PC-9 (cell line): ENCODE measurements around the gene NF2. TPM values are rescaled to one million over a fixed set of nuclear protein-coding genes. Genes with fewer than 3 reads are reported as not detected.

Source experiments
- BruUV-seq: library from RNA; stranded (reverse); fragments of 400-500 nt; replicated peaks from 2 replicates; lab custom pipeline; 2021; lab: Mats Ljungman, UMichigan
- CTCF ChIA-PET: fragments of 300-600 bp; sonication (Branson Sonifier 250); formaldehyde crosslinking; loops from one replicate; lab custom pipeline; 2022; ENCODE audit warnings: antibody characterized with exemption; lab: Charles Lee
- POLR2A ChIA-PET: fragments of 300-600 bp; sonication (Branson Sonifier 250); formaldehyde crosslinking; loops from one replicate; lab custom pipeline; 2022; ENCODE audit warnings: antibody characterized with exemption; ENCODE audit not compliant: unreplicated experiment; lab: Charles Lee
- DNase-seq, 2 experiments: peaks; one replicate each; pipeline versions ENCODE4 v3.0.0 to v3.0.0-alpha.2; 2015 to 2022; ENCODE audit warnings: mixed read lengths in 1 of 2
- H2AFZ ChIP-seq: fragments of 200-600 bp; sonication (generic); 2 replicates; pipeline ENCODE4 v1.8.1; 2017; ENCODE audit warnings: antibody characterized with exemption
- H3F3A ChIP-seq: fragments of 200-600 bp; sonication (generic); 2 replicates; pipeline ENCODE4 v1.8.1; 2017; ENCODE audit warnings: antibody characterized with exemption, mild to moderate bottlenecking, low read depth; ENCODE audit not compliant: insufficient read depth
- H3K27ac ChIP-seq: fragments of 200-600 bp; sonication (generic); 2 replicates; pipeline ENCODE4 v1.6.1; 2016; ENCODE audit warnings: mixed run types
- H3K27me3 ChIP-seq: fragments of 200-600 bp; sonication (generic); 2 replicates; pipeline ENCODE4 v1.6.1; 2016; ENCODE audit warnings: low read depth, mixed run types; ENCODE audit not compliant: insufficient read depth
- H3K36me3 ChIP-seq: fragments of 200-600 bp; sonication (generic); 2 replicates; pipeline ENCODE4 v1.6.1; 2016; ENCODE audit warnings: low read depth, mixed run types
- H3K4me1 ChIP-seq: fragments of 200-600 bp; sonication (generic); replicated peaks from 2 replicates; pipeline ENCODE4 v1.6.1; 2016; ENCODE audit warnings: mixed run types; ENCODE audit not compliant: insufficient read depth
- H3K4me2 ChIP-seq: fragments of 200-600 bp; sonication (generic); 2 replicates; pipeline ENCODE4 v1.6.1; 2017; ENCODE audit warnings: mixed run types
- H3K4me3 ChIP-seq: fragments of 200-600 bp; sonication (generic); 2 replicates; pipeline ENCODE4 v1.6.1; 2016; ENCODE audit warnings: mixed run types
- H3K79me2 ChIP-seq: fragments of 200-600 bp; sonication (generic); 2 replicates; pipeline ENCODE4 v1.6.1; 2017; ENCODE audit warnings: low read depth, mixed run types
- H3K9me2 ChIP-seq: fragments of 200-600 bp; sonication (generic); 2 replicates; pipeline ENCODE4 v1.8.1; 2017; ENCODE audit warnings: mild to moderate bottlenecking; ENCODE audit not compliant: insufficient read depth
- H3K9me3 ChIP-seq: fragments of 200-600 bp; sonication (generic); 2 replicates; pipeline ENCODE4 v1.8.1; 2016; ENCODE audit warnings: low read depth; ENCODE audit not compliant: insufficient read depth
- H4K20me1 ChIP-seq: fragments of 200-600 bp; sonication (generic); 2 replicates; pipeline ENCODE4 v1.8.1; 2017; ENCODE audit not compliant: insufficient read depth
- CTCF ChIP-seq: fragments of 200-600 bp; sonication (generic); conservative IDR thresholded peaks from 2 replicates; pipeline ENCODE4 v1.6.1; 2017; ENCODE audit warnings: mixed run types, antibody characterized with exemption, mild to moderate bottlenecking, moderate library complexity
- EZH2 ChIP-seq: fragments of 200-600 bp; sonication (generic); IDR thresholded peaks from 2 replicates; pipeline ENCODE4 v1.8.0; 2017; ENCODE audit warnings: antibody characterized with exemption, low read depth
- intact Hi-C: fragments of 100-400 bp; cut with micrococcal nuclease; formaldehyde crosslinking; loops from one replicate; pipeline ENCODE4 v1.10.0; 2022; ENCODE audit not compliant: unreplicated experiment
- total RNA-seq: library from RNA; stranded (reverse); gene quantifications from 2 replicates; pipeline ENCODE4 v1.2.3, GENCODE V29; 2021

NF2 gene
- total RNA-seq, 1 experiment from 2014 or later = 73.2 TPM

GRCh38 chr22:29702000-29702930 is 98.8 kb downstream of the NF2 start:
- CTCF ChIA-PET = interaction anchor here (0.5 to 0.6 kb wide), 5 partner anchors 78 to 307 kb away, joined by 3 to 7 read pairs (median 4); no protein-coding TSS in a partner anchor
- TF ChIP-seq CTCF (no peak; the same call in 1 of the 2 replicates), EZH2 (no peak)
- Histone ChIP-seq H3K4me1 (peaks cover 54% of the 10 kb centered on the region), H3K4me3 (no peak overlapping the region; the same call in 1 of the 2 replicates), H3K9me2 (no peaks in the 10 kb centered on the region), H3K27me3 (no peaks in the 10 kb centered on the region), H2AFZ (no peak overlapping the region), H3F3A (peaks cover 46% of the 10 kb centered on the region), H3K27ac (peak overlapping the region; percentile 81), H3K36me3 (no peaks in the 10 kb centered on the region), H3K4me2 (peak overlapping the region; percentile 61), H4K20me1 (no peaks in the 10 kb centered on the region), H3K9me3 (no peaks in the 10 kb centered on the region), H3K79me2 (no peaks in the 10 kb centered on the region)
- POLR2A ChIA-PET = interaction anchor here (0.6 kb wide), 1 partner anchor 96 kb away, joined by 6 read pairs; no protein-coding TSS in a partner anchor
- DNase-seq = peak in 1 of 2 experiments; percentile 69
- intact Hi-C loops = loop anchor here (1.0 to 5.0 kb wide), 6 partner anchors 61 to 385 kb away; no protein-coding TSS in a partner anchor
- BruUV-seq = no TSS peak

GRCh38 chr22:29702931-29703501 is 99.6 kb downstream of the NF2 start:
- Histone ChIP-seq H2AFZ (no peak overlapping the region), H3K79me2 (no peaks in the 10 kb centered on the region), H3K4me3 (no peak overlapping the region), H3K27me3 (no peaks in the 10 kb centered on the region), H3K9me2 (no peaks in the 10 kb centered on the region), H3K27ac (peak overlapping the region; percentile 81; the same call in 1 of the 2 replicates), H4K20me1 (no peaks in the 10 kb centered on the region), H3K4me1 (peaks cover 54% of the 10 kb centered on the region), H3F3A (peaks cover 46% of the 10 kb centered on the region), H3K9me3 (no peaks in the 10 kb centered on the region), H3K36me3 (no peaks in the 10 kb centered on the region), H3K4me2 (peak overlapping the region; percentile 61)
- no peak for DNase-seq
- POLR2A ChIA-PET = interaction anchor here (0.6 kb wide), 1 partner anchor 95 kb away, joined by 6 read pairs; no protein-coding TSS in a partner anchor
- intact Hi-C loops = loop anchor here (2.0 to 5.0 kb wide), 5 partner anchors 60 to 384 kb away; no protein-coding TSS in a partner anchor
- CTCF ChIA-PET = interaction anchor here (0.5 to 0.6 kb wide), 2 partner anchors 118 to 247 kb away, joined by 3 to 4 read pairs; no protein-coding TSS in a partner anchor
- BruUV-seq = no TSS peak
- TF ChIP-seq CTCF = no peak
- no peak for TF ChIP-seq EZH2

- H4K20me1 ChIP-seq = no peaks in the 10 kb centered on the region
- no peak overlapping the region for H3K4me3 ChIP-seq
- 0 out of 2 replicates have a peak overlapping the region, but pooled peaks have one; percentile 61 for H3K4me2 ChIP-seq
- H3K4me1 ChIP-seq = peaks cover 52% of the 10 kb centered on the region
- no peaks in the 10 kb centered on the region for H3K36me3 ChIP-seq
- H2AFZ ChIP-seq = no peak overlapping the region
- no peak overlapping the region for H3K27ac ChIP-seq
- H3K27me3 ChIP-seq = no peaks in the 10 kb centered on the region
- no peaks in the 10 kb centered on the region for H3K9me3 ChIP-seq
- TF ChIP-seq CTCF = no peak
- TF ChIP-seq EZH2 = no peak
- peaks cover 46% of the 10 kb centered on the region for H3F3A ChIP-seq
- BruUV-seq = no TSS peak
- ChIA-PET POLR2A (no interaction called here), CTCF (no interaction called here)
- H3K9me2 ChIP-seq = no peaks in the 10 kb centered on the region
- intact Hi-C loops = loop anchor here (2.0 to 5.0 kb wide), 5 partner anchors 59 to 384 kb away; no protein-coding TSS in a partner anchor
- DNase-seq = no peak
- no peaks in the 10 kb centered on the region for H3K79me2 ChIP-seq
Observed at GRCh38 chr22:29703569-29704195, 100.2 kb downstream of the NF2 start.
